ENCODE results near the gene SGMS1. TPM values are rescaled to one million over a fixed set of nuclear protein-coding genes. Genes with fewer than 3 reads are reported as not detected.

The SGMS1 gene
- total and polyA plus RNA-seq, 2 experiments from 2014 or later = 15.0 to 34.7 TPM

DNA sequence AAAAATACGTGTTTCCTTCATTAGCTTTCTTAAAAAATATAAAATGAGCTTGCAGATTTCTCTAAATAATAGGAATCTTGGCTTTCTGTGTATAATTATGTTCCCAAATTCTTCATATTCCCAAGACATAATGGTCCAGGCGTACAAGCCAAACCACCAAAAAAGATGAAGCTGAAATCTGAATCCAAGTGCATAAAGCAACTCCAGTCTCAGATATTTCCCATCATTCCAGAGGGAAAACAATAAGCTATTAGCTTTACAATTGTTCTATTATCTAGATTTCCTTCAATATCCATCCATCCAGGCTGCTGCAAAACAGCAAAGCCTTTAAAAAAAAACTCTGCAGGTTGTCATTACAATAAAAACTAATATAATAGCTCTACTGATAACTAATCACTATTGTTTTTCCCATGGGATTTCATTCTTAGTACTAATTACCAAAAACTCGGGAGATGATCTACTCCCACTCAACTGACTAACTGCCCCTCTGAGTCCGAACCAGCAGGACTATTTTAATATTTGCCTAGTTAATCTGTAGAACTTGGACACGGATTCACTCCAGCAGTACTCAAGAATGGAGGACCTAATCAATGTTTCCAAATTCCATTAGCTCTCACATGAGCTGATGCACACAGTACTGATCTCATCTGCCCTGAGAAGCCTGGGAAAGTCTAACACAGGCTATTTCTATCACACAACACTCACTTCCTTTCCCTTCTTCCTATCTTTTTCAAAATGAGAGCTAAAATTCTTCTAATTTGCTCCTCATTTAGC, 263.5 kb downstream of the SGMS1 start:
- Mint-ChIP-seq H3K27ac (no peak overlapping the region), H3K9me3 (peaks cover 8% of the 10 kb centered on the region; the same call in 2 of the 3 replicates), H3K27me3 (ENCODE audit: insufficient read depth, low read depth, poor library complexity) (peaks cover 4% of the 10 kb centered on the region), H3K4me1 (peaks cover 35% of the 10 kb centered on the region), H3K36me3 (ENCODE audit: low read depth) (peaks cover 10% of the 10 kb centered on the region; the same call in 2 of the 3 replicates), H3K4me3 (no peak overlapping the region)
- Histone ChIP-seq H3K79me2 (replicated peaks; ENCODE audit: insufficient read depth) (no peaks in the 10 kb centered on the region), H4K20me1 (replicated peaks; ENCODE audit: insufficient read depth) (no peaks in the 10 kb centered on the region), H3K36me3 (ENCODE audit: insufficient read depth) (no peaks in the 10 kb centered on the region), H3K4me3 (no peak overlapping the region), H3K4me1 (ENCODE audit: insufficient read depth) (peaks cover 18% of the 10 kb centered on the region), H3F3A (replicated peaks; ENCODE audit: low read depth) (no peaks in the 10 kb centered on the region), H3K27ac (ENCODE audit: low read depth) (no peak overlapping the region), H2AFZ (no peak overlapping the region), H3K27me3 (ENCODE audit: insufficient read depth) (no peaks in the 10 kb centered on the region), H3K9me2 (ENCODE audit: insufficient read depth) (no peaks in the 10 kb centered on the region), H3K4me2 (no peak overlapping the region)
- TF ChIP-seq EZH2 (IDR thresholded peaks at IDR 0.05; ENCODE audit: low read depth, unreplicated experiment) (no peak), ETS1 (IDR thresholded peaks at IDR 0.05) (no peak), ZNF114 (CRISPR knock-in tag; IDR thresholded peaks at IDR 0.05) (no peak), REST (IDR thresholded peaks at IDR 0.05; ENCODE audit: unreplicated experiment) (no peak), STAT1 (IDR thresholded peaks at IDR 0.05; ENCODE audit: unreplicated experiment) (no peak), JUNB (IDR thresholded peaks at IDR 0.05; ENCODE audit: unreplicated experiment) (no peak), ZNF331 (CRISPR knock-in tag; IDR thresholded peaks at IDR 0.05; ENCODE audit: low read depth) (no peak), NANOG (IDR thresholded peaks at IDR 0.05; ENCODE audit: borderline replicate concordance) (no peak)
- ATAC-seq (no peak), DNase-seq (ENCODE audit: low spot score) (no peak)

DNA sequence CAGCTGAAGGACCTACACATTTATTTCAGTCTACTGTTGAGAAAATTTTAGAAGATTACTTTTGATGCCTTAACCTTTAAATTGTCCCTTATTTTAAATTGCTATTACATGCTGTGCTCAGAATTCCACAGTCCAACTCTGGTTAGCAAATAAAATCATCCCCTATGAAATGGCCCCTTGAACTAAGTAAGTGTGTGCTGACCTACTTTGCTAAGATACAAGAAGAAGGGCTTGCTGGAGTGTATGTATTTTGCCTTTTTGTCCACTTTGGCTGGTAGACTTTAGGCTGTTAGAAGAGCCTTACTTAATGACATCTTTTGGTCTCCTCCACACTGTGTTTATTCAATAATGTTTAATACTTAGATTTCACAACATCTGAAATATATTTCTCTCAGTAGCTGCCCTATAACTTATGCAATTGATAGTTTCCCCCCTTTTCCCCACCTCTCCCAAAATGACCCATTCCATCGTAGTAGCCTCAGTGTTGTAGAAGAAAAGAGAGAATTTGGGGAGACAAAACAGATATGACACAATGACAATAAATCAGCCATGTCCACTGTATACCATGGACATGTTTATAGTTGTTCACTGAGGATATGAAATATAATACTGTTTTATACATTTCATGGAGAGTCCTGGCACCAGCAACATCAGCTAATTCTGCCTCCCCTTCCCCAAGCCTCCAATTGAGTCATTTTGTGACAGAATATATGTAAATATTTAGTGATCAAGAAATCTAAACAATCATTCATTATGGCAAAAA, 264.6 kb downstream of the SGMS1 start:
- H3K36me3 ChIP-seq (ENCODE audit: insufficient read depth) = no peaks in the 10 kb centered on the region; the same call in 1 of the 2 replicates
- Mint-ChIP-seq H3K9me3 (peaks cover 17% of the 10 kb centered on the region; the same call in 2 of the 3 replicates), H3K27me3 (ENCODE audit: insufficient read depth, low read depth, poor library complexity) (peaks cover 6% of the 10 kb centered on the region), H3K4me3 (no peak overlapping the region), H3K36me3 (ENCODE audit: low read depth) (peaks cover 19% of the 10 kb centered on the region; the same call in 2 of the 3 replicates), H3K27ac (no peak overlapping the region; the same call in 1 of the 2 replicates), H3K4me1 (peaks cover 35% of the 10 kb centered on the region)
- no peak for TF ChIP-seq NANOG (IDR thresholded peaks at IDR 0.05; ENCODE audit: borderline replicate concordance)
- TF ChIP-seq, protein P1, sequence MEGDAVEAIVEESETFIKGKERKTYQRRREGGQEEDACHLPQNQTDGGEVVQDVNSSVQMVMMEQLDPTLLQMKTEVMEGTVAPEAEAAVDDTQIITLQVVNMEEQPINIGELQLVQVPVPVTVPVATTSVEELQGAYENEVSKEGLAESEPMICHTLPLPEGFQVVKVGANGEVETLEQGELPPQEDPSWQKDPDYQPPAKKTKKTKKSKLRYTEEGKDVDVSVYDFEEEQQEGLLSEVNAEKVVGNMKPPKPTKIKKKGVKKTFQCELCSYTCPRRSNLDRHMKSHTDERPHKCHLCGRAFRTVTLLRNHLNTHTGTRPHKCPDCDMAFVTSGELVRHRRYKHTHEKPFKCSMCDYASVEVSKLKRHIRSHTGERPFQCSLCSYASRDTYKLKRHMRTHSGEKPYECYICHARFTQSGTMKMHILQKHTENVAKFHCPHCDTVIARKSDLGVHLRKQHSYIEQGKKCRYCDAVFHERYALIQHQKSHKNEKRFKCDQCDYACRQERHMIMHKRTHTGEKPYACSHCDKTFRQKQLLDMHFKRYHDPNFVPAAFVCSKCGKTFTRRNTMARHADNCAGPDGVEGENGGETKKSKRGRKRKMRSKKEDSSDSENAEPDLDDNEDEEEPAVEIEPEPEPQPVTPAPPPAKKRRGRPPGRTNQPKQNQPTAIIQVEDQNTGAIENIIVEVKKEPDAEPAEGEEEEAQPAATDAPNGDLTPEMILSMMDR (conservative IDR thresholded peaks at IDR 0.05; ENCODE audit: low read depth in 2 of 2) = no peak
- no peak for TF ChIP-seq EZH2 (IDR thresholded peaks at IDR 0.05; ENCODE audit: low read depth, unreplicated experiment)
- H3K4me3 ChIP-seq = no peak overlapping the region
- H3K9me2 ChIP-seq (ENCODE audit: insufficient read depth) = no peaks in the 10 kb centered on the region
- no peak overlapping the region for H2AFZ ChIP-seq
- H3K27ac ChIP-seq (ENCODE audit: low read depth) = no peak overlapping the region
- H4K20me1 ChIP-seq (replicated peaks; ENCODE audit: insufficient read depth) = no peaks in the 10 kb centered on the region
- DNase-seq (ENCODE audit: low spot score) (no peak), ATAC-seq (no peak)
- no peaks in the 10 kb centered on the region for H3K27me3 ChIP-seq (ENCODE audit: insufficient read depth)
- H3K4me2 ChIP-seq = no peak overlapping the region
- peaks cover 5% of the 10 kb centered on the region for H3K79me2 ChIP-seq (replicated peaks; ENCODE audit: insufficient read depth)
- H3F3A ChIP-seq (replicated peaks; ENCODE audit: low read depth) = no peaks in the 10 kb centered on the region
- H3K4me1 ChIP-seq (ENCODE audit: insufficient read depth) = peaks cover 18% of the 10 kb centered on the region
